Stimulated activated CD4-positive, alpha-beta T cell treated with anti-CD3 and anti-CD28 coated beads, TNF-alpha, amount 100 ng/mL, for 24 hours (primary cell): Measurements from ENCODE around the gene GOLGA8R.
"Not testable (repeated sequence)": the region's sequence is repeated elsewhere in the genome, so short reads cannot be mapped to it uniquely, and the experiment has no call there.

Experiments
- DNase-seq, 3 experiments: peaks; one replicate each; pipeline ENCODE4 v3.0.0-alpha.2; 2020; ENCODE audit warnings: low read depth in 3 of 3

GOLGA8R gene

GRCh38 chr15:30414160-30414559, at the start of gene GOLGA8R:
TSS of gene GOLGA8R (minus strand) at chr15:30414260. CDS start at chr15:30414162, 98 bp downstream.
- DNase-seq, result not testable (repeated sequence)

GRCh38 chr15:30463849-30464248, 49.8 kb upstream of the GOLGA8R start:
- DNase-seq, result not testable (repeated sequence)

GRCh38 chr15:30462176-30462575, 48.1 kb upstream of the GOLGA8R start:
- DNase-seq, result not testable (repeated sequence)

- not testable (repeated sequence) for DNase-seq
These were observed 38.6 kb upstream of the GOLGA8R start for GRCh38 chr15:30452702-30453101.

GRCh38 chr15:30438348-30438747, 24.3 kb upstream of the GOLGA8R start:
- not testable (repeated sequence) for DNase-seq

- not testable (repeated sequence) for DNase-seq
These were observed 21.8 kb upstream of the GOLGA8R start for GRCh38 chr15:30435878-30436277.

GRCh38 chr15:30420723-30421122, 6.7 kb upstream of the GOLGA8R start:
- DNase-seq, result not testable (repeated sequence)

GRCh38 chr15:30407636-30408035, 6.4 kb downstream of the GOLGA8R start:
- DNase-seq, result not testable (repeated sequence)

- DNase-seq, result peak; percentile 11 to 50 (median 33)
These were observed 15.1 kb downstream of the GOLGA8R start for GRCh38 chr15:30398988-30399387.

GRCh38 chr15:30393664-30393991, 20.4 kb downstream of the GOLGA8R start:
- not testable (repeated sequence) for DNase-seq

- not testable (repeated sequence) for DNase-seq
These were observed 21.0 kb downstream of the GOLGA8R start, which contains the start of gene CHRFAM7A for GRCh38 chr15:30392766-30393663. TSS of gene CHRFAM7A (minus strand) at chr15:30393540. CDS start at chr15:30383351, 10,189 bp downstream.

- not testable (repeated sequence) for DNase-seq
These were observed 27.7 kb downstream of the GOLGA8R start for GRCh38 chr15:30386318-30386887.

GRCh38 chr15:30377082-30377413, 37.0 kb downstream of the GOLGA8R start:
- DNase-seq, result not testable (repeated sequence)

- DNase-seq, result not testable (repeated sequence)
These were observed 37.5 kb downstream of the GOLGA8R start for GRCh38 chr15:30376375-30377081.

GRCh38 chr15:30375872-30376271, 38.2 kb downstream of the GOLGA8R start:
- not testable (repeated sequence) for DNase-seq

- DNase-seq, result not testable (repeated sequence)
These were observed 39.2 kb downstream of the GOLGA8R start for GRCh38 chr15:30374862-30375261.

GRCh38 chr15:30368271-30368670, 45.8 kb downstream of the GOLGA8R start:
- DNase-seq, result not testable (repeated sequence)

GRCh38 chr15:30367246-30367645, 46.8 kb downstream of the GOLGA8R start:
- DNase-seq, result not testable (repeated sequence)

- DNase-seq, result not testable (repeated sequence)
These were observed 52.7 kb downstream of the GOLGA8R start for GRCh38 chr15:30361404-30361803.

- not testable (repeated sequence) for DNase-seq
These were observed 53.1 kb downstream of the GOLGA8R start for GRCh38 chr15:30360990-30361389.

GRCh38 chr15:30355043-30355442, 59.0 kb downstream of the GOLGA8R start:
- DNase-seq, result not testable (repeated sequence)
